Chondrocyte (in vitro differentiated cells): ENCODE results near the gene CYP21A2. TPM values are rescaled to one million over a fixed set of nuclear protein-coding genes. Genes with fewer than 3 reads are reported as not detected.
"Not testable (repeated sequence)": the region's sequence is repeated elsewhere in the genome, so short reads cannot be mapped to it uniquely, and the experiment has no call there.

Source experiments
- DNase-seq: peaks from one replicate; pipeline ENCODE4 v3.0.0; 2021; ENCODE audit warnings: mixed read lengths, low spot score
- H3K27ac Mint-ChIP-seq: one replicate; pipeline ENCODE4 v1.8.0; 2021; ENCODE audit warnings: mild to moderate bottlenecking, moderate library complexity, mixed read lengths; ENCODE audit not compliant: unreplicated experiment
- H3K27me3 Mint-ChIP-seq: 2 replicates; pipeline ENCODE4 v1.8.0; 2021; ENCODE audit warnings: low read depth, mixed read lengths
- H3K36me3 Mint-ChIP-seq: 2 replicates; pipeline ENCODE4 v1.8.0; 2021; ENCODE audit warnings: low read depth, mixed read lengths
- H3K4me1 Mint-ChIP-seq: 2 replicates; pipeline ENCODE4 v1.8.0; 2021; ENCODE audit warnings: low read depth, mild to moderate bottlenecking, mixed read lengths
- H3K4me3 Mint-ChIP-seq: one replicate; pipeline ENCODE4 v1.8.0; 2021; ENCODE audit warnings: mild to moderate bottlenecking, moderate library complexity, mixed read lengths; ENCODE audit not compliant: unreplicated experiment
- H3K9me3 Mint-ChIP-seq: 2 replicates; pipeline ENCODE4 v1.8.0; 2021; ENCODE audit warnings: low read depth, mixed read lengths
- CTCF ChIP-seq: fragments of 200-600 bp; sonication (generic); IDR thresholded peaks from 2 replicates; pipeline ENCODE4 v1.5.0; 2021; ENCODE audit warnings: antibody characterized with exemption, mild to moderate bottlenecking, moderate library complexity
- total RNA-seq: library from RNA; stranded (reverse); gene quantifications from 3 replicates; pipeline ENCODE4 v1.2.1, GENCODE V29; 2021

CYP21A2 gene
- total RNA-seq, 1 donor from 2014 or later: 0.30 TPM

GRCh38 chr6:32050562-32050961, 12.3 kb downstream of the CYP21A2 start:
- H3K9me3 Mint-ChIP-seq: no peaks in the 10 kb centered on the region
- peaks cover 24% of the 10 kb centered on the region for H3K27me3 Mint-ChIP-seq
- H3K36me3 Mint-ChIP-seq: peaks cover 3% of the 10 kb centered on the region
- H3K27ac Mint-ChIP-seq: no peak overlapping the region
- DNase-seq: no peak
- TF ChIP-seq CTCF: no peak
- no peak overlapping the region for H3K4me3 Mint-ChIP-seq
- H3K4me1 Mint-ChIP-seq: peaks cover 17% of the 10 kb centered on the region

DNA sequence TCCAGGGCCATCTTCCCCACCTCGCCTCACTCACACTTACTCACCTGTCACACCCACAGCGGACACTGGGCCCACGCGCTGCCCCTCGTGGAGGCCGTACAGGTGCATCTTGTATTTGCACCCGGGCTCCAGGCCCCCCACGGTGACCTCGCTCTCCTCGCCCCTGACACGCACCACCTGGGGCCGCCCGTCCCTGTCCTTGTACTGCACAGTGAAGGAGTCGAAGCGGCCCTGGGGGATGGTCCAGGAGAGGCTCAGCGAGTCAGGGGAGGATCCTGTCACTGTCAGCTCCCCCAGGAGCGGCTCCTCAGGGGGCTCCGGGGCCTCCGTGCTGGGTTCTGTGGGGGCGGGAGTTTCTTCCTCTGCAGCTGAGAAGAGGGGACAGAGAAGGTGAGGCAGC, 14.4 kb downstream of the CYP21A2 start:
- H3K36me3 Mint-ChIP-seq, H3K9me3 Mint-ChIP-seq, H3K4me3 Mint-ChIP-seq, H3K27ac Mint-ChIP-seq, H3K4me1 Mint-ChIP-seq, DNase-seq: not testable (repeated sequence)
- peaks cover 31% of the 10 kb centered on the region for H3K27me3 Mint-ChIP-seq

- not testable (repeated sequence) for H3K9me3 Mint-ChIP-seq, H3K4me3 Mint-ChIP-seq, H3K36me3 Mint-ChIP-seq, DNase-seq, H3K27ac Mint-ChIP-seq, H3K4me1 Mint-ChIP-seq
- peaks cover 32% of the 10 kb centered on the region for H3K27me3 Mint-ChIP-seq
These were observed 15.1 kb downstream of the CYP21A2 start for GRCh38 chr6:32053314-32053713.

DNA sequence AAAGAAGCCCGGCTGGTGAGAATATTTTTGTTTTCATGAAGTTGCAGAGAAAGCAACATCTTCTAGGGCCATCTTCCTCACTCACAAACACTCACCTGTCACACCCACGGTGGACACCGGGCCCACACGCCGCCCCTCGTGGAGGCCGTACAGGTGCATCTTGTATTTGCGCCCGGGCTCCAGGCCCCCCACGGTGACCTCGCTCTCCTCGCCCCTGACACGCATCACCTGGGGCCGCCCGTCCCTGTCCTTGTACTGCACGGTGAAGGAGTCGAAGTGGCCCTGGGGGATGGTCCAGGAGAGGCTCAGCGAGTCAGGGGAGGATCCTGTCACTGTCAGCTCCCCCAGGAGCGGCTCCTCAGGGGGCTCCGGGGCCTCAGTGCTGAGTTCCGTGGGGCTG, 17.5 kb downstream of the CYP21A2 start:
- H3K36me3 Mint-ChIP-seq, H3K27ac Mint-ChIP-seq, H3K4me3 Mint-ChIP-seq, H3K9me3 Mint-ChIP-seq, DNase-seq, H3K4me1 Mint-ChIP-seq: not testable (repeated sequence)
- H3K27me3 Mint-ChIP-seq: peaks cover 31% of the 10 kb centered on the region

DNA sequence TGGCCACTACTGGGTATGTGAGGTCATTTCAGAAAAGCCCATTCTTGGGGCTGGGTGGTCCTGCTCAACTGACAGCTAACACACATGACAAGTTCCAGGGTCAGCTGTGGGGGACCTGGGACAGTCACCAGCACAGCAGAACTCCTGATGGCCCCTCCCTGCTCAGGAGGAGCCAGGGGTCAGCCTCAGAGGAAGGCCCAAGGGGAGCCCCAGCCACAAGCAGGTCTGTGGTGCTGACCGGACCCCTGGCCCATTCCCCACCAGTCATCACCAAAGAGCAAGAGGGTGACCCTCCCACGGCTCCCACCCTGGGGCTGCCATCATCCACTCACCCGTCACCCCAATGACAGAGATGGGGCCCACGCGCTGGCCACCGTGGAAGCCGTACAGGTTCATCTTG, 18.0 kb downstream of the CYP21A2 start:
- H3K4me1 Mint-ChIP-seq: no peaks in the 10 kb centered on the region
- no peak overlapping the region for H3K27ac Mint-ChIP-seq
- H3K4me3 Mint-ChIP-seq: no peak overlapping the region
- DNase-seq: no peak
- no peaks in the 10 kb centered on the region for H3K9me3 Mint-ChIP-seq
- H3K36me3 Mint-ChIP-seq: peaks cover 5% of the 10 kb centered on the region
- H3K27me3 Mint-ChIP-seq: peaks cover 29% of the 10 kb centered on the region
- TF ChIP-seq CTCF: no peak

GRCh38 chr6:32057966-32058365, 19.8 kb downstream of the CYP21A2 start:
- DNase-seq: no peak
- Mint-ChIP-seq H3K27me3 (peaks cover 28% of the 10 kb centered on the region), H3K4me1 (no peaks in the 10 kb centered on the region), H3K27ac (no peak overlapping the region), H3K36me3 (peaks cover 5% of the 10 kb centered on the region), H3K9me3 (no peaks in the 10 kb centered on the region), H3K4me3 (no peak overlapping the region)
- no peak for TF ChIP-seq CTCF

DNA sequence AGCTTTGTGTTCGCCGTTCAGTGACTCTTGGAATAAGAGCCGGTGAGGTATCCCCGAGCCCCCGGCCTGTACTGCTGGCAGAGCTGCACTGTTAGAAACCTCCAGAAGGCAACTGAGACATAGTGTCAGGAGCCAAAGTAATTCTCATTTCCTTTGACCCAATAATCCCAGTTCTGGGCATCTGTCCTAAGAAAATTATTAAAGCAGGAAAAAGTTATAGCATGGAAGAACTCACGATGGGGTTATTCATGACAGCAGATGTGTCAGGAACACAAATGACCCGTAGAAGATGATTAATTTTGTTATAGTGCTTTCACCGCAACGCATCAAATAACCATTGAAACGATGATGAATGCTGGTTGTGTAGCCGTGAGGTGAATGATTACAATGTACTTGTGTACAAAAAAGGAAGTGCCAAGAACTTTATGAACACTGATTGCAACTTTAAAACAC, 20.3 kb downstream of the CYP21A2 start:
- peaks cover 5% of the 10 kb centered on the region for H3K36me3 Mint-ChIP-seq
- H3K4me1 Mint-ChIP-seq: no peaks in the 10 kb centered on the region
- H3K27me3 Mint-ChIP-seq: peaks cover 28% of the 10 kb centered on the region
- no peak for TF ChIP-seq CTCF
- DNase-seq: no peak
- no peaks in the 10 kb centered on the region for H3K9me3 Mint-ChIP-seq
- H3K4me3 Mint-ChIP-seq: no peak overlapping the region
- no peak overlapping the region for H3K27ac Mint-ChIP-seq
